Endothelial cell (in vitro differentiated cells): ENCODE measurements around the gene DPAGT1. TPM values are rescaled to one million over a fixed set of nuclear protein-coding genes. Genes with fewer than 3 reads are reported as not detected.
"Not testable (repeated sequence)": the region's sequence is repeated elsewhere in the genome, so short reads cannot be mapped to it uniquely, and the experiment has no call there.

Experiments used
- DNase-seq: peaks from one replicate; pipeline ENCODE4 v3.0.0; 2021; ENCODE audit warnings: low spot score
- H3K27ac Mint-ChIP-seq: one replicate; pipeline ENCODE4 v1.8.0; 2021; ENCODE audit warnings: mixed read lengths, inconsistent platforms; ENCODE audit not compliant: unreplicated experiment
- H3K27me3 Mint-ChIP-seq: one replicate; pipeline ENCODE4 v1.8.0; 2021; ENCODE audit warnings: mild to moderate bottlenecking, moderate library complexity, mixed read lengths, inconsistent platforms; ENCODE audit not compliant: unreplicated experiment
- H3K36me3 Mint-ChIP-seq: one replicate; pipeline ENCODE4 v1.8.0; 2021; ENCODE audit warnings: mild to moderate bottlenecking, low read depth, mixed read lengths, inconsistent platforms; ENCODE audit not compliant: unreplicated experiment
- H3K4me1 Mint-ChIP-seq: one replicate; pipeline ENCODE4 v1.8.0; 2021; ENCODE audit warnings: mild to moderate bottlenecking, mixed read lengths, inconsistent platforms; ENCODE audit not compliant: unreplicated experiment
- H3K4me3 Mint-ChIP-seq: one replicate; pipeline ENCODE4 v1.8.0; 2021; ENCODE audit warnings: mild to moderate bottlenecking, mixed read lengths, inconsistent platforms; ENCODE audit not compliant: unreplicated experiment
- H3K9me3 Mint-ChIP-seq: one replicate; pipeline ENCODE4 v1.8.0; 2021; ENCODE audit warnings: mixed read lengths, inconsistent platforms; ENCODE audit not compliant: unreplicated experiment
- CTCF ChIP-seq: fragments of 200-600 bp; sonication (generic); IDR thresholded peaks from one replicate; pipeline ENCODE4 v1.5.0; 2021; ENCODE audit warnings: antibody characterized with exemption; ENCODE audit not compliant: unreplicated experiment
- total RNA-seq: library from RNA; stranded (reverse); fragmentation: NEBNext Ultra II Directional; extraction: Animal tissue kit (Norgen Biotek cat#: 25700); gene quantifications from one replicate; pipeline ENCODE4 v1.2.1, GENCODE V29; 2021; ENCODE audit not compliant: unreplicated experiment

DPAGT1 gene
- total RNA-seq, 1 donor from 2014 or later = 53.2 TPM

- Mint-ChIP-seq H3K4me1 (peaks cover 46% of the 10 kb centered on the region), H3K27ac (no peak overlapping the region), H3K36me3 (peaks cover 17% of the 10 kb centered on the region), H3K4me3 (peak overlapping the region; percentile 89), H3K9me3 (no peaks in the 10 kb centered on the region), H3K27me3 (peaks cover 18% of the 10 kb centered on the region)
- no peak for TF ChIP-seq CTCF
- DNase-seq = no peak
Observed at GRCh38 chr11:119107538-119108145, 6.0 kb upstream of the DPAGT1 start.

GRCh38 chr11:119106564-119107537 lies 5.2 kb upstream of the DPAGT1 start, which contains the start of gene C2CD2L:
Gene C2CD2L, plus strand, starts transcription at chr11:119107344. Its CDS starts 398 bp downstream, at chr11:119107742.
- TF ChIP-seq CTCF = no peak
- Mint-ChIP-seq H3K4me3 (peak within 1 kb of the TSS; percentile 90), H3K36me3 (peaks cover 14% of the 10 kb centered on the region), H3K27ac (peak within 1 kb of the TSS; percentile 57), H3K9me3 (no peaks in the 10 kb centered on the region), H3K27me3 (peaks cover 18% of the 10 kb centered on the region), H3K4me1 (peaks cover 49% of the 10 kb centered on the region)
- peak; percentile 80 for DNase-seq

- TF ChIP-seq CTCF = no peak
- peak overlapping the region; percentile 97 for H3K27ac Mint-ChIP-seq
Observed at GRCh38 chr11:119103793-119104192, 2.1 kb upstream of the DPAGT1 start.

GRCh38 chr11:119103161-119103664 lies 1.6 kb upstream of the DPAGT1 start:
- H3K4me1 Mint-ChIP-seq = peaks cover 38% of the 10 kb centered on the region
- DNase-seq, H3K9me3 Mint-ChIP-seq, H3K27me3 Mint-ChIP-seq: not testable (repeated sequence)
- H3K27ac Mint-ChIP-seq = peak overlapping the region; percentile 97
- H3K36me3 Mint-ChIP-seq = peaks cover 13% of the 10 kb centered on the region
- peak overlapping the region; percentile 71 for H3K4me3 Mint-ChIP-seq

More at GRCh38 chr11:119103793-119104192, 2.1 kb upstream of the DPAGT1 start:
- Mint-ChIP-seq H3K4me3 (no peak overlapping the region), H3K36me3 (peaks cover 7% of the 10 kb centered on the region), H3K4me1 (peaks cover 43% of the 10 kb centered on the region), H3K9me3 (no peaks in the 10 kb centered on the region), H3K27me3 (peaks cover 12% of the 10 kb centered on the region)
- DNase-seq = no peak

- H3K4me1 Mint-ChIP-seq = peaks cover 29% of the 10 kb centered on the region
- peaks cover 9% of the 10 kb centered on the region for H3K27me3 Mint-ChIP-seq
- no peaks in the 10 kb centered on the region for H3K9me3 Mint-ChIP-seq
- no peak for DNase-seq
- H3K4me3 Mint-ChIP-seq = peak overlapping the region; percentile 93
- TF ChIP-seq CTCF = no peak
- H3K27ac Mint-ChIP-seq = peak overlapping the region; percentile 97
- H3K36me3 Mint-ChIP-seq = peaks cover 33% of the 10 kb centered on the region
Observed at GRCh38 chr11:119100994-119101758, 477 bp downstream of the DPAGT1 start.
